Measurements from ENCODE around the gene RRN3. TPM values are rescaled to one million over a fixed set of nuclear protein-coding genes. Genes with fewer than 3 reads are reported as not detected.
A peak's percentile ranks its signal among the peaks of the same experiment; 100 is the strongest.

The RRN3 gene
- total RNA-seq, 2 experiments from 2014 or later, result 16.6 to 24.7 TPM

- TF ChIP-seq EZH2phosphoT487 (IDR thresholded peaks at IDR 0.05; ENCODE audit: borderline replicate concordance, low read depth, low read length) (no peak), CTCF (conservative IDR thresholded peaks at IDR 0.05; ENCODE audit: low read length) (no peak)
- CTCF ChIA-PET (ENCODE audit: unreplicated experiment), result no interaction called here
Measured at GRCh38 chr16:15038689-15039088, 55.4 kb downstream of the RRN3 start.

GRCh38 chr16:15037745-15038144, 56.3 kb downstream of the RRN3 start:
- ChIA-PET POLR2A (no interaction called here), CTCF (ENCODE audit: unreplicated experiment) (no interaction called here)
- H3K36me3 ChIP-seq (ENCODE audit: insufficient read depth, low read length), result peaks cover 97% of the 10 kb centered on the region
- no peak overlapping the region for H3K4me2 ChIP-seq (ENCODE audit: low read length)
- H3K4me1 ChIP-seq (ENCODE audit: insufficient read depth, low read length, poor library complexity, severe bottlenecking), result no peaks in the 10 kb centered on the region
- TF ChIP-seq CTCF (conservative IDR thresholded peaks at IDR 0.05; ENCODE audit: low read length) (no peak), EZH2phosphoT487 (IDR thresholded peaks at IDR 0.05; ENCODE audit: borderline replicate concordance, low read depth, low read length) (no peak)
- H2AFZ ChIP-seq (ENCODE audit: low read length), result no peak overlapping the region
- no peaks in the 10 kb centered on the region for H4K20me1 ChIP-seq (ENCODE audit: insufficient read depth, low read length)
- H3K9me3 ChIP-seq (ENCODE audit: low read length), result no peaks in the 10 kb centered on the region
- intact Hi-C loops (cut with micrococcal nuclease; ENCODE audit: unreplicated experiment), result no loop called here
- no peak overlapping the region for H3K4me3 ChIP-seq (ENCODE audit: low read depth, low read length, poor library complexity, severe bottlenecking)
- no peaks in the 10 kb centered on the region for H3K79me2 ChIP-seq (ENCODE audit: insufficient read depth, low read depth, low read length)
- H3K27ac ChIP-seq (ENCODE audit: low read depth, low read length, poor library complexity, severe bottlenecking), result no peak overlapping the region
- DNase-seq (ENCODE audit: low spot score), result no peak
- no peaks in the 10 kb centered on the region for H3K9me2 ChIP-seq (ENCODE audit: insufficient read depth, low read length)
- BruUV-seq (replicated peaks), result TSS peak; percentile 69

More at GRCh38 chr16:15038689-15039088, 55.4 kb downstream of the RRN3 start:
- no peaks in the 10 kb centered on the region for H4K20me1 ChIP-seq (ENCODE audit: insufficient read depth, low read length)
- H3K36me3 ChIP-seq (ENCODE audit: insufficient read depth, low read length), result peaks cover 95% of the 10 kb centered on the region
- H3K4me3 ChIP-seq (ENCODE audit: low read depth, low read length, poor library complexity, severe bottlenecking), result no peak overlapping the region
- no peak overlapping the region for H2AFZ ChIP-seq (ENCODE audit: low read length)
- no peak for DNase-seq (ENCODE audit: low spot score)
- intact Hi-C loops (cut with micrococcal nuclease; ENCODE audit: unreplicated experiment), result no loop called here
- H3K9me2 ChIP-seq (ENCODE audit: insufficient read depth, low read length), result no peaks in the 10 kb centered on the region
- no peaks in the 10 kb centered on the region for H3K9me3 ChIP-seq (ENCODE audit: low read length)
- POLR2A ChIA-PET, result no interaction called here
- H3K27ac ChIP-seq (ENCODE audit: low read depth, low read length, poor library complexity, severe bottlenecking), result no peak overlapping the region
- no peaks in the 10 kb centered on the region for H3K79me2 ChIP-seq (ENCODE audit: insufficient read depth, low read depth, low read length)
- H3K4me1 ChIP-seq (ENCODE audit: insufficient read depth, low read length, poor library complexity, severe bottlenecking), result no peaks in the 10 kb centered on the region
- BruUV-seq (replicated peaks), result no TSS peak
- H3K4me2 ChIP-seq (ENCODE audit: low read length), result no peak overlapping the region

- intact Hi-C loops (cut with micrococcal nuclease; ENCODE audit: unreplicated experiment), result no loop called here
- no peak for DNase-seq (ENCODE audit: low spot score)
- BruUV-seq (replicated peaks), result no TSS peak
- H3K27ac ChIP-seq (ENCODE audit: low read depth, low read length, poor library complexity, severe bottlenecking), result no peak overlapping the region
- peaks cover 100% of the 10 kb centered on the region for H3K36me3 ChIP-seq (ENCODE audit: insufficient read depth, low read length)
- H3K4me2 ChIP-seq (ENCODE audit: low read length), result no peak overlapping the region
- no peak overlapping the region for H3K4me3 ChIP-seq (ENCODE audit: low read depth, low read length, poor library complexity, severe bottlenecking)
- H2AFZ ChIP-seq (ENCODE audit: low read length), result no peak overlapping the region
- no peaks in the 10 kb centered on the region for H3K9me2 ChIP-seq (ENCODE audit: insufficient read depth, low read length)
- H3K9me3 ChIP-seq (ENCODE audit: low read length), result no peaks in the 10 kb centered on the region
- no peaks in the 10 kb centered on the region for H3K79me2 ChIP-seq (ENCODE audit: insufficient read depth, low read depth, low read length)
- ChIA-PET POLR2A (no interaction called here), CTCF (ENCODE audit: unreplicated experiment) (no interaction called here)
- H4K20me1 ChIP-seq (ENCODE audit: insufficient read depth, low read length), result no peaks in the 10 kb centered on the region
- H3K4me1 ChIP-seq (ENCODE audit: insufficient read depth, low read length, poor library complexity, severe bottlenecking), result no peaks in the 10 kb centered on the region
- TF ChIP-seq CTCF (conservative IDR thresholded peaks at IDR 0.05; ENCODE audit: low read length) (no peak), EZH2phosphoT487 (IDR thresholded peaks at IDR 0.05; ENCODE audit: borderline replicate concordance, low read depth, low read length) (no peak)
Measured at GRCh38 chr16:15037003-15037402, 57.1 kb downstream of the RRN3 start.
